ENCODE results near the gene TRIM2.

DNA sequence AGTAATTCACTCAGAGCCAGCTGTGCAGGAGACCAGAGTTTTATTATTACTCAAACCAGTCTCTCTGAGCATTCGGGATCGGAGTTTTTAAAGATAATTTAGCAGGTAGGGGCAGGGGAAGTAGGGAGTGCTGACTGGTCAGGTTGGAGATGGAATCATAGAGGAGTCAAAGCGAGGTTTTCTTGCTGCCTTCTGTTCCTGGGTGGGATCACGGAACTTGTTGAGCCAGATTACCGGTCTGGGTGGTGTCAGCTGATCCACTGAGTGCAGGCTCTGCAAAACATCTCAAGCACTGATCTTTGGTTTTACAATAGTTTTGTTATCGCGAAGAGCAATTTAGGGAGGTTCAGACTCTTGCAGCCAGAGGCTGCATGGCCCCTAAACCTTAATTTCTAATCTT is 63.6 kb downstream of the TRIM2 start:
- TF ChIP-seq, protein P1, sequence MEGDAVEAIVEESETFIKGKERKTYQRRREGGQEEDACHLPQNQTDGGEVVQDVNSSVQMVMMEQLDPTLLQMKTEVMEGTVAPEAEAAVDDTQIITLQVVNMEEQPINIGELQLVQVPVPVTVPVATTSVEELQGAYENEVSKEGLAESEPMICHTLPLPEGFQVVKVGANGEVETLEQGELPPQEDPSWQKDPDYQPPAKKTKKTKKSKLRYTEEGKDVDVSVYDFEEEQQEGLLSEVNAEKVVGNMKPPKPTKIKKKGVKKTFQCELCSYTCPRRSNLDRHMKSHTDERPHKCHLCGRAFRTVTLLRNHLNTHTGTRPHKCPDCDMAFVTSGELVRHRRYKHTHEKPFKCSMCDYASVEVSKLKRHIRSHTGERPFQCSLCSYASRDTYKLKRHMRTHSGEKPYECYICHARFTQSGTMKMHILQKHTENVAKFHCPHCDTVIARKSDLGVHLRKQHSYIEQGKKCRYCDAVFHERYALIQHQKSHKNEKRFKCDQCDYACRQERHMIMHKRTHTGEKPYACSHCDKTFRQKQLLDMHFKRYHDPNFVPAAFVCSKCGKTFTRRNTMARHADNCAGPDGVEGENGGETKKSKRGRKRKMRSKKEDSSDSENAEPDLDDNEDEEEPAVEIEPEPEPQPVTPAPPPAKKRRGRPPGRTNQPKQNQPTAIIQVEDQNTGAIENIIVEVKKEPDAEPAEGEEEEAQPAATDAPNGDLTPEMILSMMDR (IDR thresholded peaks at IDR 0.05 in 2 of 3, conservative IDR thresholded peaks at IDR 0.05 in 1 of 3; ENCODE audit: control insufficient read depth in 2 of 3, extremely low read depth in 1 of 3, insufficient read depth in 1 of 3, low read depth in 3 of 3, low read length in 3 of 3): no peak
- TF ChIP-seq RCOR1 (conservative IDR thresholded peaks at IDR 0.05; ENCODE audit: low read depth, low read length) (no peak), MTA2 (IDR thresholded peaks at IDR 0.05; ENCODE audit: low read depth) (no peak), MXI1 (IDR thresholded peaks at IDR 0.05; ENCODE audit: low read depth, low read length) (no peak), EP300 (IDR thresholded peaks at IDR 0.05; ENCODE audit: borderline replicate concordance in 1 of 2, control insufficient read depth in 1 of 2, low read depth in 2 of 2, low read length in 2 of 2) (no peak), CREM (IDR thresholded peaks at IDR 0.05; ENCODE audit: low read depth) (no peak), YY1 (IDR thresholded peaks at IDR 0.05; ENCODE audit: low read depth, low read length) (no peak), CBX3 (IDR thresholded peaks at IDR 0.05; ENCODE audit: borderline replicate concordance, low read depth) (no peak)
- TF ChIP-seq, protein P2, sequence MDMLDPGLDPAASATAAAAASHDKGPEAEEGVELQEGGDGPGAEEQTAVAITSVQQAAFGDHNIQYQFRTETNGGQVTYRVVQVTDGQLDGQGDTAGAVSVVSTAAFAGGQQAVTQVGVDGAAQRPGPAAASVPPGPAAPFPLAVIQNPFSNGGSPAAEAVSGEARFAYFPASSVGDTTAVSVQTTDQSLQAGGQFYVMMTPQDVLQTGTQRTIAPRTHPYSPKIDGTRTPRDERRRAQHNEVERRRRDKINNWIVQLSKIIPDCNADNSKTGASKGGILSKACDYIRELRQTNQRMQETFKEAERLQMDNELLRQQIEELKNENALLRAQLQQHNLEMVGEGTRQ (IDR thresholded peaks at IDR 0.05; ENCODE audit: borderline replicate concordance, low read depth, low read length): no peak
